IMR-90 (cell line): ENCODE measurements around the gene TCAP. TPM values are rescaled to one million over a fixed set of nuclear protein-coding genes. Genes with fewer than 3 reads are reported as not detected.

Experiments used
- ATAC-seq: fragments of 200-7000 bp; cut with Tn5 transposase; 2 replicates; pipeline ENCODE4 v1.9.1; 2020; ENCODE audit warnings: low read depth, mild to moderate bottlenecking, moderate library complexity
- BruUV-seq: library from RNA; stranded (reverse); fragments of 400-500 nt; replicated peaks from 2 replicates; lab custom pipeline; 2021; lab: Mats Ljungman, UMichigan
- CTCF ChIA-PET: fragments of 300-600 bp; formaldehyde crosslinking; extraction: SDS; loops from one replicate; lab custom pipeline; 2021; ENCODE audit warnings: antibody characterized with exemption; lab: Yijun Ruan, JAX
- POLR2A ChIA-PET: fragments of 300-600 bp; sonication (Branson Sonifier 250); formaldehyde crosslinking; loops from one replicate; lab custom pipeline; 2022; ENCODE audit warnings: antibody characterized with exemption; ENCODE audit not compliant: unreplicated experiment; lab: Charles Lee
- DNase-seq: peaks from one replicate; pipeline ENCODE4 v3.0.0; 2013
- H2AFZ ChIP-seq: replicated peaks from 2 replicates; pipeline ENCODE3; 2013; ENCODE audit warnings: low read length, mild to moderate bottlenecking; ENCODE audit not compliant: poor library complexity
- H2AK5ac ChIP-seq: 2 replicates; pipeline ENCODE4 v1.6.1; 2013; ENCODE audit warnings: low read depth, low read length, inconsistent platforms
- H2AK9ac ChIP-seq: replicated peaks from 2 replicates; pipeline ENCODE3; 2013; ENCODE audit warnings: mild to moderate bottlenecking, low read depth, low read length, moderate library complexity; ENCODE audit not compliant: poor library complexity
- H2BK120ac ChIP-seq: 2 replicates; pipeline ENCODE4 v1.6.1; 2013; ENCODE audit warnings: low read depth, low read length, inconsistent platforms
- H2BK15ac ChIP-seq: 3 replicates; pipeline ENCODE4 v1.6.1; 2013; ENCODE audit warnings: low read depth, low read length, inconsistent platforms
- H2BK20ac ChIP-seq: 2 replicates; pipeline ENCODE4 v1.6.1; 2013; ENCODE audit warnings: low read depth, mild to moderate bottlenecking, inconsistent platforms, low read length, moderate library complexity
- H2BK5ac ChIP-seq: 2 replicates; pipeline ENCODE4 v1.6.1; 2013; ENCODE audit warnings: mild to moderate bottlenecking, low read depth, low read length, inconsistent platforms; ENCODE audit not compliant: poor library complexity, severe bottlenecking
- H3K14ac ChIP-seq: replicated peaks from 2 replicates; pipeline ENCODE4 v1.6.1; 2013; ENCODE audit warnings: low read depth, low read length, inconsistent platforms
- H3K18ac ChIP-seq: 2 replicates; pipeline ENCODE4 v1.6.1; 2013; ENCODE audit warnings: low read depth, low read length, control low read depth
- H3K23ac ChIP-seq: 2 replicates; pipeline ENCODE4 v1.6.1; 2013; ENCODE audit warnings: low read depth, low read length, inconsistent platforms
- H3K27ac ChIP-seq: 2 replicates; pipeline ENCODE4 v1.5.1; 2013; ENCODE audit warnings: mild to moderate bottlenecking, control low read depth, low read length; ENCODE audit not compliant: insufficient read depth
- H3K27me3 ChIP-seq: 2 replicates; pipeline ENCODE4 v1.6.1; 2013; ENCODE audit warnings: low read length; ENCODE audit not compliant: control insufficient read depth, insufficient read depth
- H3K36me3 ChIP-seq: 2 replicates; pipeline ENCODE4 v1.6.1; 2013; ENCODE audit warnings: low read length, mixed read lengths; ENCODE audit not compliant: control insufficient read depth, insufficient read depth
- H3K4ac ChIP-seq: 2 replicates; pipeline ENCODE4 v1.6.1; 2013; ENCODE audit warnings: low read depth, low read length, inconsistent platforms
- H3K4me1 ChIP-seq: 2 replicates; pipeline ENCODE4 v1.6.1; 2013; ENCODE audit warnings: low read length, mixed read lengths; ENCODE audit not compliant: control insufficient read depth, insufficient read depth
- H3K4me2 ChIP-seq: 2 replicates; pipeline ENCODE4 v1.6.1; 2013; ENCODE audit warnings: low read depth, mild to moderate bottlenecking, control low read depth, low read length, moderate library complexity
- H3K4me3 ChIP-seq: 2 replicates; pipeline ENCODE4 v1.5.1; 2013; ENCODE audit warnings: low read depth, mild to moderate bottlenecking, control low read depth, low read length, moderate library complexity; ENCODE audit not compliant: insufficient read depth
- H3K56ac ChIP-seq: 2 replicates; pipeline ENCODE4 v1.6.1; 2013; ENCODE audit warnings: low read length, inconsistent platforms; ENCODE audit not compliant: insufficient read depth; ENCODE audit errors: extremely low read depth
- H3K79me1 ChIP-seq, 2 experiments: 2 replicates each; pipeline ENCODE4 v1.6.1; 2013; ENCODE audit warnings: low read length in 2 of 2, inconsistent platforms in 1 of 2, low read depth in 1 of 2
- H3K9ac ChIP-seq: 2 replicates; pipeline ENCODE4 v1.6.1; 2013; ENCODE audit warnings: low read depth, low read length, control low read depth
- H3K9me1 ChIP-seq: 2 replicates; pipeline ENCODE4 v1.6.1; 2013; ENCODE audit warnings: low read length, inconsistent platforms; ENCODE audit not compliant: insufficient read depth
- H3K9me3 ChIP-seq: 2 replicates; pipeline ENCODE4 v1.6.1; 2013; ENCODE audit warnings: low read length; ENCODE audit not compliant: control insufficient read depth, insufficient read depth
- H4K20me1 ChIP-seq: 2 replicates; pipeline ENCODE4 v1.6.1; 2013; ENCODE audit warnings: low read length, inconsistent platforms; ENCODE audit not compliant: insufficient read depth
- H4K5ac ChIP-seq: 2 replicates; pipeline ENCODE4 v1.6.1; 2013; ENCODE audit warnings: mild to moderate bottlenecking, low read depth, low read length, control low read depth
- H4K8ac ChIP-seq, 2 experiments: 2 replicates each; pipeline ENCODE4 v1.6.1; 2013; ENCODE audit warnings: low read depth in 2 of 2, low read length in 2 of 2, control low read depth in 1 of 2, inconsistent platforms in 1 of 2
- H4K91ac ChIP-seq: 2 replicates; pipeline ENCODE4 v1.6.1; 2013; ENCODE audit warnings: low read depth, low read length, inconsistent platforms; ENCODE audit not compliant: insufficient read depth
- BHLHE40 ChIP-seq: fragments of 150-350 bp; IDR thresholded peaks from 2 replicates; pipeline ENCODE4 v1.6.1; 2016; ENCODE audit warnings: mild to moderate bottlenecking, low read depth, low read length
- CEBPB ChIP-seq: IDR thresholded peaks from 2 replicates; pipeline ENCODE4 v1.6.1; 2012; ENCODE audit warnings: low read depth, low read length, improper control_type of control experiment
- CHD1 ChIP-seq: IDR thresholded peaks from 2 replicates; pipeline ENCODE4 v1.6.1; 2012; ENCODE audit warnings: low read depth, low read length, improper control_type of control experiment
- ELK1 ChIP-seq: fragments of 150-350 bp; IDR thresholded peaks from 2 replicates; pipeline ENCODE4 v1.6.1; 2016; ENCODE audit warnings: low read depth, mild to moderate bottlenecking, low read length, moderate library complexity, borderline replicate concordance
- FOS ChIP-seq: fragments of 150-350 bp; IDR thresholded peaks from 2 replicates; pipeline ENCODE4 v1.6.1; 2016; ENCODE audit warnings: low read depth, low read length
- MAZ ChIP-seq: IDR thresholded peaks from 2 replicates; pipeline ENCODE4 v1.6.1; 2012; ENCODE audit warnings: low read depth, mild to moderate bottlenecking, low read length, improper control_type of control experiment, moderate library complexity, borderline replicate concordance
- MXI1 ChIP-seq: IDR thresholded peaks from 2 replicates; pipeline ENCODE4 v1.6.1; 2012; ENCODE audit warnings: low read depth, mild to moderate bottlenecking, low read length, moderate library complexity, borderline replicate concordance
- NFE2L2 ChIP-seq: fragments of 150-350 bp; IDR thresholded peaks from 2 replicates; pipeline ENCODE4 v1.6.1; 2016; ENCODE audit warnings: low read depth, mild to moderate bottlenecking, low read length
- POLR2A ChIP-seq: IDR thresholded peaks from 2 replicates; pipeline ENCODE4 v1.6.1; 2012; ENCODE audit warnings: mild to moderate bottlenecking, low read depth, low read length
- RAD21 ChIP-seq: IDR thresholded peaks from 2 replicates; pipeline ENCODE4 v1.6.1; 2012; ENCODE audit warnings: low read length, improper control_type of control experiment
- RCOR1 ChIP-seq: IDR thresholded peaks from 2 replicates; pipeline ENCODE4 v1.6.1; 2012; ENCODE audit warnings: mild to moderate bottlenecking, low read length, improper control_type of control experiment; ENCODE audit not compliant: insufficient replicate concordance
- RFX5 ChIP-seq: IDR thresholded peaks from 2 replicates; pipeline ENCODE4 v1.8.0; 2012; ENCODE audit warnings: low read depth, mild to moderate bottlenecking, low read length, moderate library complexity
- SMC3 ChIP-seq: fragments of 150-350 bp; IDR thresholded peaks from 2 replicates; pipeline ENCODE4 v1.6.1; 2016; ENCODE audit warnings: low read depth, mild to moderate bottlenecking, antibody characterized with exemption, low read length, moderate library complexity
- USF2 ChIP-seq: fragments of 150-350 bp; IDR thresholded peaks from 2 replicates; pipeline ENCODE4 v1.6.1; 2017; ENCODE audit warnings: mild to moderate bottlenecking, antibody characterized with exemption, low read length, low read depth
- WGBS, 2 experiments: methylation state at CpG; one replicate each; pipeline versions ENCODE4 v1.1.5 to v1.1.7; 2013; ENCODE audit warnings: missing lambda C conversion rate in 2 of 2; ENCODE audit not compliant: insufficient read length in 1 of 2; ENCODE audit errors: extremely low coverage in 2 of 2; 5-methylcytosine and 5-hydroxymethylcytosine counted together
- dilution Hi-C: fragments of 300-500 bp; cut with HindIII; formaldehyde crosslinking; loops from one replicate; pipeline ENCODE4 v1.14.3; 2018; ENCODE audit warnings: low sequenced_read_pairs; ENCODE audit not compliant: unreplicated experiment
- in situ Hi-C: fragments of 300-500 bp; cut with MboI; formaldehyde crosslinking; loops from 3 replicates; pipeline ENCODE4 v1.14.3; 2019; ENCODE audit warnings: low sequenced_read_pairs, inconsistent platforms, mixed read lengths
- intact Hi-C: fragments of 100-400 bp; cut with micrococcal nuclease; formaldehyde crosslinking; loops from 2 replicates; pipeline ENCODE4 v1.10.0; 2022
- polyA plus RNA-seq, 3 experiments: library from polyadenylated mRNA; depleted of rRNA; stranded (reverse); fragments of >200 nt; gene quantifications; 2 replicates each; pipeline ENCODE4 v1.2.3, GENCODE V29; 2012; ENCODE audit warnings: low replicate concordance in 1 of 3
- total RNA-seq: library from RNA; depleted of rRNA; stranded (reverse); fragments of >200 nt; gene quantifications from 2 replicates; pipeline ENCODE4 v1.2.3, GENCODE V29; 2012

TCAP gene
- total and polyA plus RNA-seq, 2 of the 4 experiments (the other 2 are of a cell fraction) = under 0.01 to 0.21 TPM

GRCh38 chr17:39702901-39703893 is 38.0 kb downstream of the TCAP start (continued):
- TF ChIP-seq NFE2L2 = no peak

- H4K20me1 ChIP-seq = peaks cover 55% of the 10 kb centered on the region
- no peaks in the 10 kb centered on the region for H3K27me3 ChIP-seq
- H3K9ac ChIP-seq = no peak overlapping the region
- no peak overlapping the region for H3K56ac ChIP-seq
- H4K8ac ChIP-seq = no peak overlapping the region
- H3K36me3 ChIP-seq = peaks cover 18% of the 10 kb centered on the region
- H2BK15ac ChIP-seq = no peak overlapping the region
- no peak overlapping the region for H2BK5ac ChIP-seq
- H3K4me3 ChIP-seq = no peak overlapping the region
- no peak overlapping the region for H2AFZ ChIP-seq
- H2AK9ac ChIP-seq = no peak overlapping the region
- WGBS, 2 experiments = 93% methylated on average over 2 of the region's 5 CpGs; no CpG with 5 or more reads in 1 of the 2 experiments
- peaks cover 20% of the 10 kb centered on the region for H3K9me1 ChIP-seq
- H2AK5ac ChIP-seq = no peak overlapping the region
- H3K4me2 ChIP-seq = no peak overlapping the region
- no peak overlapping the region for H3K23ac ChIP-seq
- no peaks in the 10 kb centered on the region for H3K9me3 ChIP-seq
- no peak overlapping the region for H3K14ac ChIP-seq
- H3K4ac ChIP-seq = no peak overlapping the region
- H2BK20ac ChIP-seq = no peak overlapping the region
- no peak overlapping the region for H3K27ac ChIP-seq
- no TSS peak for BruUV-seq
- peaks cover 21% of the 10 kb centered on the region for H3K4me1 ChIP-seq
- no peak overlapping the region for H3K18ac ChIP-seq
- ATAC-seq (no peak), DNase-seq (no peak)
- POLR2A ChIA-PET = no interaction called here
- H2BK120ac ChIP-seq = no peak overlapping the region
- H4K5ac ChIP-seq = no peak overlapping the region
- dilution Hi-C loops (no loop called here), intact Hi-C loops (no loop called here), in situ Hi-C loops (no loop called here)
- H3K79me1 ChIP-seq = peaks cover 0 to 74% of the 10 kb centered on the region in 2 experiments; a peak in 3 of 4 replicates
- CTCF ChIA-PET = interaction anchor here (0.5 kb wide), 1 partner anchor 98 kb away, joined by 3 read pairs; no protein-coding TSS in a partner anchor
- no peak overlapping the region for H4K91ac ChIP-seq
- no peak for TF ChIP-seq FOS
- no peak for TF ChIP-seq USF2
- no peak for TF ChIP-seq POLR2A
- TF ChIP-seq ELK1 = no peak
- no peak for TF ChIP-seq RAD21
- TF ChIP-seq CEBPB = no peak
- TF ChIP-seq BHLHE40 = no peak
- TF ChIP-seq CHD1 = no peak
- no peak for TF ChIP-seq MAZ
- TF ChIP-seq SMC3 = no peak
- TF ChIP-seq RFX5 = no peak
- no peak for TF ChIP-seq RCOR1
- TF ChIP-seq MXI1 = no peak
- no peak for TF ChIP-seq NFE2L2
Measured at GRCh38 chr17:39703913-39704312, 38.8 kb downstream of the TCAP start.
